ENCODE measurements around the gene TIAM1.

Gene TIAM1

DNA sequence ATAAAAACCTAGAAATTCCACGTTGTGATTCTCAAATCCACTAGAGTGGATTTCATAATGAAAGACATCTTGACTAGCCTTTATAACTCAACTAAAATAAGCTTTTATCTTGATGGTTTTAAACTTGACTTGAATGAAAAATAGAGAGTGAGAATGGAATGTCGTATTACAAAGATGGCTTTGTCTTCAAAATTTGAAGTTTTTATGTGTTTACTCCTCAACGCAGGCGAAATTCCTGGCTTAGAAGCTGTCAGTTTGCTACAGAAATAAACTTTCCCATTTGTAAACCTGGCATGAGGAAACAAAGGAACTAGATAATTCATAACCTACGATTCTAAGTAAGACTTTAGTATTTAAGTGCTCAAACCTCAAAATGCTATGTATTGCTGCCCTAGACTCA is 215.8 kb downstream of the TIAM1 start:
- Histone ChIP-seq H3K27ac (ENCODE audit: low read length) (no peak overlapping the region), H3K79me2 (ENCODE audit: low read length) (no peaks in the 10 kb centered on the region), H3K36me3 (replicated peaks; ENCODE audit: low read depth, low read length) (no peaks in the 10 kb centered on the region), H4K20me1 (ENCODE audit: insufficient read depth, low read length) (no peaks in the 10 kb centered on the region), H3K4me3 (ENCODE audit: low read length) (no peak overlapping the region), H3K27me3 (ENCODE audit: low read depth, low read length) (no peaks in the 10 kb centered on the region), H3K4me2 (ENCODE audit: low read length) (no peak overlapping the region), H3K4me1 (ENCODE audit: low read length) (peaks cover 13% of the 10 kb centered on the region), H3K9ac (ENCODE audit: low read length) (no peak overlapping the region), H2AFZ (ENCODE audit: low read depth, low read length) (no peak overlapping the region), H3K9me3 (ENCODE audit: insufficient read depth, low read length) (no peaks in the 10 kb centered on the region)
- TF ChIP-seq, protein P1, sequence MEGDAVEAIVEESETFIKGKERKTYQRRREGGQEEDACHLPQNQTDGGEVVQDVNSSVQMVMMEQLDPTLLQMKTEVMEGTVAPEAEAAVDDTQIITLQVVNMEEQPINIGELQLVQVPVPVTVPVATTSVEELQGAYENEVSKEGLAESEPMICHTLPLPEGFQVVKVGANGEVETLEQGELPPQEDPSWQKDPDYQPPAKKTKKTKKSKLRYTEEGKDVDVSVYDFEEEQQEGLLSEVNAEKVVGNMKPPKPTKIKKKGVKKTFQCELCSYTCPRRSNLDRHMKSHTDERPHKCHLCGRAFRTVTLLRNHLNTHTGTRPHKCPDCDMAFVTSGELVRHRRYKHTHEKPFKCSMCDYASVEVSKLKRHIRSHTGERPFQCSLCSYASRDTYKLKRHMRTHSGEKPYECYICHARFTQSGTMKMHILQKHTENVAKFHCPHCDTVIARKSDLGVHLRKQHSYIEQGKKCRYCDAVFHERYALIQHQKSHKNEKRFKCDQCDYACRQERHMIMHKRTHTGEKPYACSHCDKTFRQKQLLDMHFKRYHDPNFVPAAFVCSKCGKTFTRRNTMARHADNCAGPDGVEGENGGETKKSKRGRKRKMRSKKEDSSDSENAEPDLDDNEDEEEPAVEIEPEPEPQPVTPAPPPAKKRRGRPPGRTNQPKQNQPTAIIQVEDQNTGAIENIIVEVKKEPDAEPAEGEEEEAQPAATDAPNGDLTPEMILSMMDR (IDR thresholded peaks at IDR 0.05; ENCODE audit: low read depth, low read length): no peak
- no peak for TF ChIP-seq EZH2phosphoT487 (IDR thresholded peaks at IDR 0.05; ENCODE audit: low read depth)

DNA sequence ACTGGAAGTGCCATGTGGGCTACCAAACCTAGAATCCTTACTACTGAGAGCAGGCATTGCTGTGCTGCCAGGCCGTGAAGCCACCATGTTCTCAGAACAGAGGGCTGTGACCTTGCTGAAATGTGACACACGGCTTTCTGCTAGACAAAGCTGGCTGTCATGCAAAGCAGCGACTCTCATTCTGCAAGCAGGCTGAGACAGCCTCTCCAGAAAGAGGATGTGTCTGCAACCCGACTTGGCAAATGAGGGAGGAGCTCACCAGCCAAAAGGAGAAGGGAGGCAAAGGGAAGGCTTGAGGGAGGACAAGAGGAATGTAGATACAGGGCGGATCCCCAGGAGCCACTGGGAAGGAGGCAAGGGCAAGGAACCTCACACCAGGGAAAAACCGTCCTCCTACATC is 220.1 kb downstream of the TIAM1 start:
- Histone ChIP-seq H3K4me2 (ENCODE audit: low read length) (no peak overlapping the region), H3K4me3 (ENCODE audit: low read length) (no peak overlapping the region), H3K9ac (ENCODE audit: low read length) (no peak overlapping the region), H3K4me1 (ENCODE audit: low read length) (peaks cover 3% of the 10 kb centered on the region; the same call in 1 of the 2 replicates), H3K36me3 (replicated peaks; ENCODE audit: low read depth, low read length) (no peaks in the 10 kb centered on the region), H3K27ac (ENCODE audit: low read length) (no peak overlapping the region), H3K27me3 (ENCODE audit: low read depth, low read length) (peaks cover 19% of the 10 kb centered on the region), H4K20me1 (ENCODE audit: insufficient read depth, low read length) (no peaks in the 10 kb centered on the region), H3K9me3 (ENCODE audit: insufficient read depth, low read length) (no peaks in the 10 kb centered on the region), H3K79me2 (ENCODE audit: low read length) (no peaks in the 10 kb centered on the region), H2AFZ (ENCODE audit: low read depth, low read length) (no peak overlapping the region)
- no peak for TF ChIP-seq EZH2phosphoT487 (IDR thresholded peaks at IDR 0.05; ENCODE audit: low read depth)
- TF ChIP-seq, protein P1 (IDR thresholded peaks at IDR 0.05; ENCODE audit: low read depth, low read length): no peak

GRCh38 chr21:31119199-31119598 is 224.9 kb downstream of the TIAM1 start:
- Histone ChIP-seq H3K4me3 (ENCODE audit: low read length) (no peak overlapping the region), H3K9ac (ENCODE audit: low read length) (no peak overlapping the region), H3K4me2 (ENCODE audit: low read length) (no peak overlapping the region), H3K9me3 (ENCODE audit: insufficient read depth, low read length) (no peaks in the 10 kb centered on the region), H4K20me1 (ENCODE audit: insufficient read depth, low read length) (no peaks in the 10 kb centered on the region), H3K4me1 (ENCODE audit: low read length) (peaks cover 13% of the 10 kb centered on the region; the same call in 1 of the 2 replicates), H3K27me3 (ENCODE audit: low read depth, low read length) (peaks cover 23% of the 10 kb centered on the region), H3K36me3 (replicated peaks; ENCODE audit: low read depth, low read length) (no peaks in the 10 kb centered on the region), H2AFZ (ENCODE audit: low read depth, low read length) (no peak overlapping the region), H3K79me2 (ENCODE audit: low read length) (no peaks in the 10 kb centered on the region), H3K27ac (ENCODE audit: low read length) (no peak overlapping the region)
- TF ChIP-seq EZH2phosphoT487 (IDR thresholded peaks at IDR 0.05; ENCODE audit: low read depth): no peak
- TF ChIP-seq, protein P1 (IDR thresholded peaks at IDR 0.05; ENCODE audit: low read depth, low read length): no peak

GRCh38 chr21:31117128-31117916 is 226.7 kb downstream of the TIAM1 start:
- no peak overlapping the region for H3K9ac ChIP-seq (ENCODE audit: low read length)
- H3K36me3 ChIP-seq (replicated peaks; ENCODE audit: low read depth, low read length): no peaks in the 10 kb centered on the region
- no peak overlapping the region for H3K27ac ChIP-seq (ENCODE audit: low read length)
- TF ChIP-seq, protein P1 (IDR thresholded peaks at IDR 0.05; ENCODE audit: low read depth, low read length): no peak
- TF ChIP-seq EZH2phosphoT487 (IDR thresholded peaks at IDR 0.05; ENCODE audit: low read depth): no peak
- peaks cover 9% of the 10 kb centered on the region; the same call in 1 of the 2 replicates for H3K4me1 ChIP-seq (ENCODE audit: low read length)
- no peak overlapping the region for H2AFZ ChIP-seq (ENCODE audit: low read depth, low read length)
- no peaks in the 10 kb centered on the region for H4K20me1 ChIP-seq (ENCODE audit: insufficient read depth, low read length)
- peaks cover 28% of the 10 kb centered on the region for H3K27me3 ChIP-seq (ENCODE audit: low read depth, low read length)
- H3K4me3 ChIP-seq (ENCODE audit: low read length): no peak overlapping the region
- no peaks in the 10 kb centered on the region for H3K9me3 ChIP-seq (ENCODE audit: insufficient read depth, low read length)
- 0 out of 2 replicates have a peak overlapping the region, but pooled peaks have one; percentile 9 for H3K4me2 ChIP-seq (ENCODE audit: low read length)
- H3K79me2 ChIP-seq (ENCODE audit: low read length): no peaks in the 10 kb centered on the region

Measured in OCI-LY3 (cell line).